Lower leg skin (tissue), 4 donors: ENCODE data around the gene DUSP9. TPM values are rescaled to one million over a fixed set of nuclear protein-coding genes. Genes with fewer than 3 reads are reported as not detected.

Experiments
- DNase-seq, 2 donors: peaks; one replicate each; pipeline ENCODE4 v3.0.0-alpha.2; 2019; ENCODE audit warnings: low spot score in 2 of 2
- H3K4me3 ChIP-seq: fragments of 200-600 bp; sonication (generic); 2 replicates; pipeline ENCODE4 v1.5.1; 2017; ENCODE audit warnings: mild to moderate bottlenecking, low read depth; ENCODE audit not compliant: poor library complexity, severe bottlenecking
- POLR2A ChIP-seq, 2 donors: fragments of 450-650 bp; IDR thresholded peaks; one replicate each; pipeline ENCODE4 v1.6.1; 2016 to 2017; ENCODE audit warnings: antibody characterized with exemption in 2 of 2, mild to moderate bottlenecking in 1 of 2, moderate library complexity in 1 of 2
- WGBS, 2 donors: methylation state at CpG; one replicate each; pipeline ENCODE4 v1.1.5; 2018; 5-methylcytosine and 5-hydroxymethylcytosine counted together
- intact Hi-C: fragments of 100-400 bp; cut with DNase I; formaldehyde crosslinking; loops from one replicate; pipeline ENCODE4 v1.15.0; 2023; ENCODE audit warnings: low total_unique reads
- total RNA-seq, 4 donors: library from RNA; depleted of rRNA; stranded (reverse); fragments of >200 nt; gene quantifications; one replicate each; pipeline ENCODE4 v1.1.0, GENCODE V29; 2016
- TF ChIP-seq, protein P1 (sequence below), 3 donors: fragments of 450-650 bp; IDR thresholded peaks; one replicate each; pipeline ENCODE4 v1.5.1; 2016; ENCODE audit warnings: antibody characterized with exemption in 3 of 3, mild to moderate bottlenecking in 3 of 3, moderate library complexity in 2 of 3

The DUSP9 gene
- total RNA-seq, 4 donors from 2014 or later = 0.13 to 0.20 TPM; not detected in 2

DNA sequence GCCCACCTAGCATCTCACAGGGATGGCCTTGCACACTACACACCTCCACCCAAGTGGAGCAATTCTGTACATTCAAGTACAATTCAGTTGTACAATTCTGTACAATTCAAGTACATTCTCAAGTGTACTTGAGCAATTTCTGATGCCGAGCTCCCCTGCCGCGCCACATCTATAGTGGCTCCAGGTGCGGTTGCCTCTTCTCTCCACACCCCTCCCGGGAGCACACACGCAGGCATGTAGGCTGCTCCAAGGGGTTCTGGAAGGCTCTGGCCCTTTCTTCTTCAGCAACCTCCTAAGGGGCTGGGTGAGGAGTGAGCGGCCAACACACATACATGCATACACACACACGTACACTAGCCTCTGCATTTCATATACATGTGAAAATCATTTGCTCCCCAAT lies 18.9 kb upstream of the DUSP9 start:
- H3K4me3 ChIP-seq = no peak overlapping the region
- TF ChIP-seq POLR2A (IDR thresholded peaks at IDR 0.05) = no peak
- TF ChIP-seq, protein P1, sequence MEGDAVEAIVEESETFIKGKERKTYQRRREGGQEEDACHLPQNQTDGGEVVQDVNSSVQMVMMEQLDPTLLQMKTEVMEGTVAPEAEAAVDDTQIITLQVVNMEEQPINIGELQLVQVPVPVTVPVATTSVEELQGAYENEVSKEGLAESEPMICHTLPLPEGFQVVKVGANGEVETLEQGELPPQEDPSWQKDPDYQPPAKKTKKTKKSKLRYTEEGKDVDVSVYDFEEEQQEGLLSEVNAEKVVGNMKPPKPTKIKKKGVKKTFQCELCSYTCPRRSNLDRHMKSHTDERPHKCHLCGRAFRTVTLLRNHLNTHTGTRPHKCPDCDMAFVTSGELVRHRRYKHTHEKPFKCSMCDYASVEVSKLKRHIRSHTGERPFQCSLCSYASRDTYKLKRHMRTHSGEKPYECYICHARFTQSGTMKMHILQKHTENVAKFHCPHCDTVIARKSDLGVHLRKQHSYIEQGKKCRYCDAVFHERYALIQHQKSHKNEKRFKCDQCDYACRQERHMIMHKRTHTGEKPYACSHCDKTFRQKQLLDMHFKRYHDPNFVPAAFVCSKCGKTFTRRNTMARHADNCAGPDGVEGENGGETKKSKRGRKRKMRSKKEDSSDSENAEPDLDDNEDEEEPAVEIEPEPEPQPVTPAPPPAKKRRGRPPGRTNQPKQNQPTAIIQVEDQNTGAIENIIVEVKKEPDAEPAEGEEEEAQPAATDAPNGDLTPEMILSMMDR (IDR thresholded peaks at IDR 0.05) = no peak
- intact Hi-C loops = loop anchor here (10.0 kb wide), 1 partner anchor 233 kb away; no protein-coding TSS in a partner anchor
- DNase-seq = no peak
- 85 to 91% methylated on average over 8 of the region's 8 CpGs for WGBS, 2 donors

- intact Hi-C loops = loop anchor here (10.0 kb wide), 1 partner anchor 234 kb away; no protein-coding TSS in a partner anchor
- no peak for DNase-seq
- 83 to 86% methylated on average over 4 to 12 of the region's 12 CpGs for WGBS, 2 donors
- no peak overlapping the region for H3K4me3 ChIP-seq
- TF ChIP-seq POLR2A (IDR thresholded peaks at IDR 0.05) = no peak
- TF ChIP-seq, protein P1 (IDR thresholded peaks at IDR 0.05) = no peak
Measured at GRCh38 chrX:153628665-153629064, 18.3 kb upstream of the DUSP9 start.

- WGBS, 2 donors = 91 to 100% methylated on average over 2 of the region's 2 CpGs
- TF ChIP-seq POLR2A (IDR thresholded peaks at IDR 0.05) = no peak
- TF ChIP-seq, protein P1 (IDR thresholded peaks at IDR 0.05) = no peak
- H3K4me3 ChIP-seq = no peak overlapping the region
Measured at GRCh38 chrX:153631346-153631745, 15.7 kb upstream of the DUSP9 start.

DNA sequence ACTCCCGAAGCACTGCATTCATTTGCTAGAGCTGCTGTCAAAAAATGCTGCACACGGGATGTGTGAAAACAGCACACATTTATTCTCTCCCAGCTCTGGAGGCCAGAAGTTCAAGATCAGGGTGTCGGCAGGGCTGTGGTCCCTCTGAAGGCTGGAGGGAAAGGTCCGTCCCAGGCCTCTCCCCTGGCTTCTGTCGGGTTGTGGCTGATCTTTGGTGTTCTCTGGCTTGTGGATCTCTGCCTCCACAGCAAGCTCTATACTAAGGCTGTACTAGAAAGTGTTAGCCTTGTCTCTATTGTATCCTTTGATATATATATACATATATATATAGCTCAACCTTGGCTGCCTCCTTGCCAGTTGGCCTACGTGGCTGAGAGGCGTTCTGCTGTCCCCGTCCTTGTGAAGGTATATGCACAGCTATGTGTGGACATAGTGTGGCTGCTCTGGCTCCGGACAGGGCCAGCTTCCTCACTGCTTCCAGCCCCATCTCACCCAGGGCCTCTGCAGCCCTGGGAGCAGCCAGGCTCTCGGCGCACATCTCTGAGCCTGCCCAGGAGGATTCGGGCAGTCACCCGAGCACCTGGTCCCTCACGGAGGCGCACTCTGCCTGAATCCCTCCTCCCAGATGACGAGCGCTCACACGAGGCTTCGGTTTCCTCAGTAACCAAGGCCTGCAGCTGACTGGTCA lies 15.0 kb upstream of the DUSP9 start:
- DNase-seq = no peak
- no peak overlapping the region for H3K4me3 ChIP-seq
- WGBS, 2 donors = 94% methylated on average over 10 to 15 of the region's 19 CpGs
- no peak for TF ChIP-seq POLR2A (IDR thresholded peaks at IDR 0.05)
- TF ChIP-seq, protein P1 (IDR thresholded peaks at IDR 0.05) = no peak
- intact Hi-C loops = no loop called here

More at GRCh38 chrX:153631346-153631745, 15.7 kb upstream of the DUSP9 start:
- intact Hi-C loops = no loop called here
- no peak for DNase-seq

DNA sequence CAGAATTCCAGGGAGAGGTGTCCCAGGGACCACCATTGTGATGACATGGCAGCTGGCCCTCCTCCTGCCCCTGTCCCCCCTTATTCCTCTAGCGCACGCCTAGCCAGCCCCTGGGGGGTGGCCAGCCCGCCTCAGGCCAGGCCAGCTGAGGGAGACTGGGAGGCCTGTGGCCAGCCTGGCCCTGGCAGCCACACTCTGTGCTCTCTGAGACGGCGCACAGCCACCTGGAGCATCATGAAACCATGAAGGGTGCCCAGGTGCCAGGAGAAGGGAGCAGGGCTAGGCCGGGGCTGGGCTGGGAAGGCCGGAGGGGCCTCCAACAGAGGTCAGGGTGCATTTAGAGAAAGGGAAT lies 14.4 kb upstream of the DUSP9 start:
- no peak overlapping the region for H3K4me3 ChIP-seq
- WGBS, 2 donors = 87% methylated on average over 6 of the region's 7 CpGs; no CpG with 5 or more reads in 1 of the 2 donors
- intact Hi-C loops = no loop called here
- TF ChIP-seq, protein P1 (IDR thresholded peaks at IDR 0.05) = no peak
- no peak for TF ChIP-seq POLR2A (IDR thresholded peaks at IDR 0.05)
- no peak for DNase-seq

DNA sequence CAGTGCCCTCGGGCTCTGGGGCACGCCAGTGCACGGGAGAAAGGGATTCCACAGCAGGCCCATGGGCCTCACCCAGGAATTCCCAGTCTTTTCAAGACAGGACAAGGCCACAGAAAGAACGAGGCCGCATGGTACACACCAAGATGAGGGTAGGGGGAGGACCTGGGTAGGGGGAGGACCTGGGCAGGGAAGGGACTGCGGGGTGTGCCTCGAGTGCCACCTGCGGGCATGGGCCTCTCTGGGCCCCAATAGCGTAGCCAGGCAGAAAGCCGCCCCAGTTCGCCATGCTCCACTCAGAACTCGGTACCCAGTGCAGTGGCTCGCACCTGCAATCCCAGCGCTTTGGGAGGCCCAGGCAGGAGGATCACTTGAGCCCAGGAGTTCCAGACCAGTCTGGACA lies 14.0 kb upstream of the DUSP9 start:
- WGBS, 2 donors = 93 to 100% methylated on average over 1 to 14 of the region's 14 CpGs
- TF ChIP-seq POLR2A (IDR thresholded peaks at IDR 0.05) = no peak
- TF ChIP-seq, protein P1 (IDR thresholded peaks at IDR 0.05) = no peak
- no peak for DNase-seq
- intact Hi-C loops = no loop called here
- no peak overlapping the region for H3K4me3 ChIP-seq
